ENCODE data around the gene PDE4D.

PDE4D gene

GRCh38 chr5:59540366-59540765 is 353.2 kb downstream of the PDE4D start:
- ATAC-seq: no peak
- Mint-ChIP-seq H3K36me3 (no peaks in the 10 kb centered on the region), H3K4me3 (no peak overlapping the region), H3K27ac (no peak overlapping the region), H3K9me3 (peaks cover 5% of the 10 kb centered on the region), H3K4me1 (no peaks in the 10 kb centered on the region)
- no peak for DNase-seq (ENCODE audit: low spot score in 2 of 2)

- Mint-ChIP-seq H3K36me3 (no peaks in the 10 kb centered on the region), H3K27ac (no peak overlapping the region), H3K4me1 (no peaks in the 10 kb centered on the region), H3K9me3 (peaks cover 5% of the 10 kb centered on the region), H3K4me3 (no peak overlapping the region)
- DNase-seq (ENCODE audit: low spot score in 2 of 2) (no peak), ATAC-seq (no peak)
Measured at GRCh38 chr5:59538750-59539121, 354.8 kb downstream of the PDE4D start.

- H3K4me3 Mint-ChIP-seq: no peak overlapping the region
- H3K4me1 Mint-ChIP-seq: no peaks in the 10 kb centered on the region
- no peaks in the 10 kb centered on the region for H3K36me3 Mint-ChIP-seq
- no peak for DNase-seq (ENCODE audit: low spot score in 2 of 2)
- no peak for ATAC-seq
- no peak overlapping the region for H3K27ac Mint-ChIP-seq
- peaks cover 5% of the 10 kb centered on the region for H3K9me3 Mint-ChIP-seq
Measured at GRCh38 chr5:59537961-59538749, 355.4 kb downstream of the PDE4D start.

- H3K36me3 Mint-ChIP-seq: no peaks in the 10 kb centered on the region
- H3K9me3 Mint-ChIP-seq: peaks cover 5% of the 10 kb centered on the region
- DNase-seq (ENCODE audit: low spot score in 2 of 2) (no peak), ATAC-seq (no peak)
- no peak overlapping the region for H3K4me3 Mint-ChIP-seq
- H3K27ac Mint-ChIP-seq: no peak overlapping the region
- no peaks in the 10 kb centered on the region for H3K4me1 Mint-ChIP-seq
Measured at GRCh38 chr5:59536875-59537274, 356.7 kb downstream of the PDE4D start.

- no peak for DNase-seq (ENCODE audit: low spot score in 2 of 2)
- H3K4me3 Mint-ChIP-seq: no peak overlapping the region
- H3K36me3 Mint-ChIP-seq: no peaks in the 10 kb centered on the region
- peaks cover 5% of the 10 kb centered on the region for H3K9me3 Mint-ChIP-seq
- ATAC-seq: no peak
- no peaks in the 10 kb centered on the region for H3K4me1 Mint-ChIP-seq
- H3K27ac Mint-ChIP-seq: no peak overlapping the region
Measured at GRCh38 chr5:59535561-59535960, 358.0 kb downstream of the PDE4D start.

- peaks cover 3% of the 10 kb centered on the region for H3K9me3 Mint-ChIP-seq
- no peak overlapping the region for H3K4me3 Mint-ChIP-seq
- DNase-seq (ENCODE audit: low spot score in 2 of 2): no peak
- H3K27ac Mint-ChIP-seq: no peak overlapping the region
- no peak for ATAC-seq
- H3K36me3 Mint-ChIP-seq: no peaks in the 10 kb centered on the region
- H3K4me1 Mint-ChIP-seq: no peaks in the 10 kb centered on the region
Measured at GRCh38 chr5:59533730-59534108, 359.8 kb downstream of the PDE4D start.

GRCh38 chr5:59532979-59533729 is 360.4 kb downstream of the PDE4D start:
- ATAC-seq (no peak), DNase-seq (ENCODE audit: low spot score in 2 of 2) (no peak)
- Mint-ChIP-seq H3K9me3 (peaks cover under 1% of the 10 kb centered on the region), H3K36me3 (no peaks in the 10 kb centered on the region), H3K4me3 (no peak overlapping the region), H3K27ac (no peak overlapping the region), H3K4me1 (no peaks in the 10 kb centered on the region)

- Mint-ChIP-seq H3K4me3 (no peak overlapping the region), H3K36me3 (no peaks in the 10 kb centered on the region), H3K9me3 (peaks cover 3% of the 10 kb centered on the region), H3K27ac (no peak overlapping the region), H3K4me1 (no peaks in the 10 kb centered on the region)
- ATAC-seq: no peak
- no peak for DNase-seq (ENCODE audit: low spot score in 2 of 2)
Measured at GRCh38 chr5:59529239-59529638, 364.3 kb downstream of the PDE4D start.

GRCh38 chr5:59528202-59528862 is 365.2 kb downstream of the PDE4D start:
- DNase-seq (ENCODE audit: low spot score in 2 of 2) (no peak), ATAC-seq (no peak)
- H3K9me3 Mint-ChIP-seq: peaks cover 3% of the 10 kb centered on the region
- no peak overlapping the region for H3K27ac Mint-ChIP-seq
- no peaks in the 10 kb centered on the region for H3K36me3 Mint-ChIP-seq
- H3K4me1 Mint-ChIP-seq: no peaks in the 10 kb centered on the region
- H3K4me3 Mint-ChIP-seq: no peak overlapping the region

- ATAC-seq (no peak), DNase-seq (ENCODE audit: low spot score in 2 of 2) (no peak)
- no peak overlapping the region for H3K27ac Mint-ChIP-seq
- no peaks in the 10 kb centered on the region for H3K4me1 Mint-ChIP-seq
- H3K9me3 Mint-ChIP-seq: peaks cover 3% of the 10 kb centered on the region
- H3K36me3 Mint-ChIP-seq: no peaks in the 10 kb centered on the region
- no peak overlapping the region for H3K4me3 Mint-ChIP-seq
Measured at GRCh38 chr5:59525957-59526356, 367.6 kb downstream of the PDE4D start.

- Mint-ChIP-seq H3K9me3 (peaks cover 3% of the 10 kb centered on the region), H3K4me3 (no peak overlapping the region), H3K4me1 (no peaks in the 10 kb centered on the region), H3K36me3 (no peaks in the 10 kb centered on the region), H3K27ac (no peak overlapping the region)
- DNase-seq (ENCODE audit: low spot score in 2 of 2) (no peak), ATAC-seq (no peak)
Measured at GRCh38 chr5:59525311-59525710, 368.2 kb downstream of the PDE4D start.

GRCh38 chr5:59522201-59522831 is 371.2 kb downstream of the PDE4D start:
- DNase-seq (ENCODE audit: low spot score in 2 of 2) (no peak), ATAC-seq (no peak)
- H3K36me3 Mint-ChIP-seq: no peaks in the 10 kb centered on the region
- H3K4me3 Mint-ChIP-seq: no peak overlapping the region
- no peaks in the 10 kb centered on the region for H3K9me3 Mint-ChIP-seq
- no peaks in the 10 kb centered on the region for H3K4me1 Mint-ChIP-seq
- no peak overlapping the region for H3K27ac Mint-ChIP-seq

GRCh38 chr5:59521476-59521875 is 372.1 kb downstream of the PDE4D start:
- no peaks in the 10 kb centered on the region for H3K9me3 Mint-ChIP-seq
- DNase-seq (ENCODE audit: low spot score in 2 of 2) (no peak), ATAC-seq (no peak)
- no peaks in the 10 kb centered on the region for H3K4me1 Mint-ChIP-seq
- H3K36me3 Mint-ChIP-seq: no peaks in the 10 kb centered on the region
- no peak overlapping the region for H3K27ac Mint-ChIP-seq
- H3K4me3 Mint-ChIP-seq: no peak overlapping the region

GRCh38 chr5:59519338-59519737 is 374.2 kb downstream of the PDE4D start:
- Mint-ChIP-seq H3K4me1 (no peaks in the 10 kb centered on the region), H3K4me3 (no peak overlapping the region), H3K9me3 (no peaks in the 10 kb centered on the region), H3K36me3 (no peaks in the 10 kb centered on the region), H3K27ac (no peak overlapping the region)
- no peak for DNase-seq (ENCODE audit: low spot score in 2 of 2)
- no peak for ATAC-seq

GRCh38 chr5:59517926-59518585 is 375.5 kb downstream of the PDE4D start:
- DNase-seq (ENCODE audit: low spot score in 2 of 2) (no peak), ATAC-seq (no peak)
- Mint-ChIP-seq H3K4me1 (no peaks in the 10 kb centered on the region), H3K27ac (no peak overlapping the region), H3K4me3 (no peak overlapping the region), H3K9me3 (no peaks in the 10 kb centered on the region), H3K36me3 (no peaks in the 10 kb centered on the region)

All from stimulated activated effector memory CD8-positive, alpha-beta T cell treated with anti-CD3 and anti-CD28 coated beads, Interleukin-12 subunit alpha, Interleukin-12 subunit beta, amount 100 ng/mL, for 72 hours (primary cell).